GM12872 (cell line): ENCODE data around the gene ACSL3.

ENCODE experiments used
- CTCF ChIP-seq: IDR thresholded peaks from 3 replicates; pipeline ENCODE4 v1.5.1; 2011; ENCODE audit warnings: low read depth, mild to moderate bottlenecking, low read length, moderate library complexity; ENCODE audit not compliant: insufficient read depth

ACSL3 gene

GRCh38 chr2:222860740-222861410 is at the start of gene ACSL3:
TSS of gene ACSL3 (plus strand) at chr2:222861036. CDS start at chr2:222908773, 47,737 bp downstream.
- TF ChIP-seq CTCF: no peak

GRCh38 chr2:222811828-222812227 is 49.0 kb upstream of the ACSL3 start:
- TF ChIP-seq CTCF: no peak

DNA sequence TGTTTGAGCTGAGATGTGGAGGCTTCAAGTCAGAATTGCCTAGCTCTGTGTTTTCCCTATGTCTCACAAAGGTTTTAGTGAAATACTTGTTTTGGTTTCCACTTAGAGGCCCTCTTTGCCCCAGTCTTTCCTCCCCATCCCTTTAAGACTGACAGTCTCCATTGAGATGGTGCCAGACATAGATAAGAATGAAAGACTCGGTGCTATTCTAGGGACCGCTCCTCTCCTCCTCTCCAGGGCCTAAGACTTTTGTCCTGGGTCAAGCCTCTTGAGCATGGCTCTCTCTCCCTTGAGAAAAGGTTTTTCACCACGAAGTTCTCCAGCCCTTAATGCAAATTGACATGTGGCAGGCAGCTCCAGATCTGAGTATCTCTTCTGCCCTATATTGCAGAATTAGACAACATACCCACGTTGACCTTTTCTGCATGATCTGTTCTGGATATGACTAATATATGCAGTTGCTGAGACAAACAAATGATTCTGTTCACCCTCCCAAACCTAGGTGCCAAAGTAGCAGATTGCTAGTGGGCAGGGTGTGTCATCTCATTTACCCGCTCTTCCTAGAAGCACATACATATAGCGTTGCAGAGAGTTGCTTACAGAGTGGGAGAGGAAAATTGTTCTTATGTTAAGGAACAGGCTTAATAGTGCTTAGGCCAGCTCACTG is 47.5 kb upstream of the ACSL3 start:
- TF ChIP-seq CTCF: no peak

- no peak for TF ChIP-seq CTCF
Measured at GRCh38 chr2:222819722-222820333, 41.0 kb upstream of the ACSL3 start.

DNA sequence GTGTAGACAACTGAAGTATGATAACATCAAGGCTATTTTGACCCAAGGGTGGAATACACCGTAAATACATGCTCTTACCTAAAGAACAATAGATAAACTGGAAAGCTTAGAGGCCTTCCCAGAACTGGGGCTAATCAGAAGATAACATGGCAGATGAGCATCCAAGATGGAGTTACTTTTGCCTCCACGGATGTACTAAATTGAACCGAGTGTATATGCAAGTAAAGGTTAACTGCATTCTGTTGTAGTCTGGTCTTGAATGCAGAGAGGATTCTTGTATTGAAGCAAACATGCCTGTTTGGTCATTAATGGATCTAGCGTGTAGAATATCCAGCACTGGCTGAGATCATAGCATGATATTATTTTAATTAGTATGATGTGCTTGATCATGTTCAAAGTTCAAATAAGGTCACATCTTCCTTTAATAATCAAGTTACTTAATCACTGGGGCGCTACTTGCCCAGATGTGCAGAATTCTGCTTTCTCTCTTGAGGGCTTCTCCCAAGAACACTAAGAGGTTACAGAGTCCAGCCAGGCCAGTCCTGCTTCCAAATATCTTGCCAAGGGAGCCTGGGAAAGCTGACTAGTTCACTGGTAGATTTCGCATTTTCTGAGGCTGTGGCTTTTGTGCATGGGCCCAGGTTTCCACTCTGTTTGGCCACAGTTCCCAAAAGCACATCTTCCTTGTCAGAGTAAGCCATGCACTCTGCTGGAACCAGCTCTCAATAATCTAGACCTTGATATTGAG is 37.5 kb upstream of the ACSL3 start:
- no peak for TF ChIP-seq CTCF

GRCh38 chr2:222825031-222825430 is 35.8 kb upstream of the ACSL3 start:
- no peak for TF ChIP-seq CTCF

DNA sequence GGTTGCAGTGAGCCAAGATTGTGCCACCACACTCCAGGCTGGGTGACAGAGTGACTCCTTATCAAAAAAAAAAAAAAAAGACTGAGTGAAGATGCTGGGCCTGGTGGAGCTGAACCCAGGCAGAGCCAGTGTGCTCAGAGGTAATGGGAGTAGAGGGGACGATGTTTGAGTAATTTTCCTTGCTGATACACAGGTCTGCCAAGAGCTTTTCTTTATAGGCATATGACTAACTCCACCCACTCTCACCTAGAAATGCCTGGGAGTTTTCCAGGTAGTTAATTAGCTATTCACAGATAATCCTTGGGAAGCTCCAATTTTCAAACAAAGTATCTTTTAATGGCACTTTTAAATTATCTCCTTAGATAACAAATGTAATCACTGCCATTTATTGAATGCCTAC is 33.4 kb upstream of the ACSL3 start:
- no peak for TF ChIP-seq CTCF
